ENCODE measurements around the gene NHS.
A peak's percentile ranks its signal among the peaks of the same experiment; 100 is the strongest.

The NHS gene

GRCh38 chrX:17414839-17415238 lies 39.8 kb downstream of the NHS start:
- peak; percentile 31 for DNase-seq
- H3K4me3 ChIP-seq (ENCODE audit: low read depth, low read length): no peak overlapping the region
- no peaks in the 10 kb centered on the region for H3K9me3 ChIP-seq
- H3K27me3 ChIP-seq: no peaks in the 10 kb centered on the region
- H3K36me3 ChIP-seq: no peaks in the 10 kb centered on the region
- TF ChIP-seq, protein P1, sequence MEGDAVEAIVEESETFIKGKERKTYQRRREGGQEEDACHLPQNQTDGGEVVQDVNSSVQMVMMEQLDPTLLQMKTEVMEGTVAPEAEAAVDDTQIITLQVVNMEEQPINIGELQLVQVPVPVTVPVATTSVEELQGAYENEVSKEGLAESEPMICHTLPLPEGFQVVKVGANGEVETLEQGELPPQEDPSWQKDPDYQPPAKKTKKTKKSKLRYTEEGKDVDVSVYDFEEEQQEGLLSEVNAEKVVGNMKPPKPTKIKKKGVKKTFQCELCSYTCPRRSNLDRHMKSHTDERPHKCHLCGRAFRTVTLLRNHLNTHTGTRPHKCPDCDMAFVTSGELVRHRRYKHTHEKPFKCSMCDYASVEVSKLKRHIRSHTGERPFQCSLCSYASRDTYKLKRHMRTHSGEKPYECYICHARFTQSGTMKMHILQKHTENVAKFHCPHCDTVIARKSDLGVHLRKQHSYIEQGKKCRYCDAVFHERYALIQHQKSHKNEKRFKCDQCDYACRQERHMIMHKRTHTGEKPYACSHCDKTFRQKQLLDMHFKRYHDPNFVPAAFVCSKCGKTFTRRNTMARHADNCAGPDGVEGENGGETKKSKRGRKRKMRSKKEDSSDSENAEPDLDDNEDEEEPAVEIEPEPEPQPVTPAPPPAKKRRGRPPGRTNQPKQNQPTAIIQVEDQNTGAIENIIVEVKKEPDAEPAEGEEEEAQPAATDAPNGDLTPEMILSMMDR (IDR thresholded peaks at IDR 0.05; ENCODE audit: low read depth, low read length): no peak
- no peaks in the 10 kb centered on the region for H3K4me1 ChIP-seq

GRCh38 chrX:17415242-17415810 lies 40.3 kb downstream of the NHS start:
- Histone ChIP-seq H3K4me3 (ENCODE audit: low read depth, low read length) (no peak overlapping the region), H3K4me1 (no peaks in the 10 kb centered on the region)
- DNase-seq: no peak

GRCh38 chrX:17417372-17417771 lies 42.4 kb downstream of the NHS start:
- H3K9me3 ChIP-seq: no peaks in the 10 kb centered on the region

More at GRCh38 chrX:17415242-17415810, 40.3 kb downstream of the NHS start:
- no peaks in the 10 kb centered on the region for H3K27me3 ChIP-seq
- TF ChIP-seq, protein P1 (IDR thresholded peaks at IDR 0.05; ENCODE audit: low read depth, low read length): no peak
- H3K36me3 ChIP-seq: no peaks in the 10 kb centered on the region
- H3K9me3 ChIP-seq: no peaks in the 10 kb centered on the region

DNA sequence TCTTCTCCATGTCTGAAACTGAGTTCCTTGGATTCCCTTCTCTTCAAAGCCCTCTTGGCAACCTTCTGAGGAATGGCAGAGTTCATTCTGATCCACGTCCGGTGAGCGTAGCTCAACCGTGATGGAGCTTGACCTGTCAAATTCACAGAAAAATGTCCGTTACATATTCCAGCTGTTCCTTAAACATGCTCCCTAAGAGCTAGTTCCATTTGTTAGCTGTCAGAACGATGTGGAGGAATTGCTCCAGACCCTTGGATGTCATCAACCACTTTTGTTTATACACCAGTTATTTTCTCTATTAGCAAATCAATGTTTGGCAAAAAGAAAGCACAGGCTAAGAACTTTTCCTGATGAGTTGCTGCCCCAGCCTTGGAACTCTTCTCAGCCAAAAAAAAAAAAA lies 50.1 kb downstream of the NHS start:
- TF ChIP-seq, protein P1 (IDR thresholded peaks at IDR 0.05; ENCODE audit: low read depth, low read length): no peak
- DNase-seq: no peak
- Histone ChIP-seq H3K4me3 (ENCODE audit: low read depth, low read length) (no peak overlapping the region), H3K27me3 (no peaks in the 10 kb centered on the region), H3K9me3 (no peaks in the 10 kb centered on the region), H3K4me1 (no peaks in the 10 kb centered on the region), H3K36me3 (no peaks in the 10 kb centered on the region)

More at GRCh38 chrX:17417372-17417771, 42.4 kb downstream of the NHS start:
- no peaks in the 10 kb centered on the region for H3K4me1 ChIP-seq
- DNase-seq: no peak
- H3K27me3 ChIP-seq: no peaks in the 10 kb centered on the region
- H3K4me3 ChIP-seq (ENCODE audit: low read depth, low read length): no peak overlapping the region
- H3K36me3 ChIP-seq: no peaks in the 10 kb centered on the region
- TF ChIP-seq, protein P1 (IDR thresholded peaks at IDR 0.05; ENCODE audit: low read depth, low read length): no peak

DNA sequence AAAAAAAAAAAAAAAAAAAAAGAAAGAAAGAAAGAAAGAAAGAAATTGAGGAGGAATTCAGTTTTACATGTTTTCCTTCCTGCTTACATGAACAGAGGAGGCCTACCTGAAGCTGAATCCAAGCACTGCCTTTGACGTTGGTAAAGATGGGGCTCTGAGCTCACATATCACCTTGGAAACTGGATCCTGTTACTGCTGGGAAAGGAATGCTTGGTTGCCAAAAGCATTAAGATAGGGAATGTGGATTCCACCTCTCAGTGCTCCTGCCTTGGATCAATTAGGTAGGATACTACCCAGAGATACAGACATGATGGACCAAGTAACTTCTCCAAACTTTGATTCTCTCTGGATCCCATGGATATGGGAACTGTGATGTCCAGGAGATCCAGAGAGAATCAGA lies 50.6 kb downstream of the NHS start:
- no peak for DNase-seq
- no peaks in the 10 kb centered on the region for H3K36me3 ChIP-seq
- TF ChIP-seq, protein P1 (IDR thresholded peaks at IDR 0.05; ENCODE audit: low read depth, low read length): no peak
- no peaks in the 10 kb centered on the region for H3K9me3 ChIP-seq
- no peaks in the 10 kb centered on the region for H3K4me1 ChIP-seq
- H3K4me3 ChIP-seq (ENCODE audit: low read depth, low read length): no peak overlapping the region
- no peaks in the 10 kb centered on the region for H3K27me3 ChIP-seq

DNA sequence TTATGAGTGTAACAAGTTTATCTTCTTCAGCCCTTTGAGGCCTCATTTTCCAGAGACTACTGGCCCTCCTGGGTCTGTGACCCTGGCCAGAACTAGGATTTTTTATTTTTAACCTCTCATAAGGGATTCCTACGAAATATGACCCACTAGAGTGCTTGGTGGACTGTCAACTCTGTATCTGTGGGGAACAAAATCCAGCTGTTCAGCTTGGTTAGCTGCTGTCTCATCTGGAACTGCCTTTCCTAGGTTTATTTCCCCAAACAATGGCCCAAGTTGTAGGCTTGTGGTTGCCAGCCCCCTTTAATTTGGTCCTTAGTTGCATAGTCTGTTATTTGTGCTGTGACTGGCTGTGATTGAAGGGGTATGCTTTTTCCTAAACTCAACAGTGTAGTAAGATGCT lies 56.2 kb downstream of the NHS start:
- TF ChIP-seq, protein P1 (IDR thresholded peaks at IDR 0.05; ENCODE audit: low read depth, low read length): no peak
- Histone ChIP-seq H3K27me3 (no peaks in the 10 kb centered on the region), H3K36me3 (no peaks in the 10 kb centered on the region), H3K9me3 (no peaks in the 10 kb centered on the region), H3K4me3 (ENCODE audit: low read depth, low read length) (no peak overlapping the region), H3K4me1 (no peaks in the 10 kb centered on the region)
- no peak for DNase-seq

All from BE2C (cell line).